Measurements from ENCODE around the gene C6orf163.

C6orf163 gene

DNA sequence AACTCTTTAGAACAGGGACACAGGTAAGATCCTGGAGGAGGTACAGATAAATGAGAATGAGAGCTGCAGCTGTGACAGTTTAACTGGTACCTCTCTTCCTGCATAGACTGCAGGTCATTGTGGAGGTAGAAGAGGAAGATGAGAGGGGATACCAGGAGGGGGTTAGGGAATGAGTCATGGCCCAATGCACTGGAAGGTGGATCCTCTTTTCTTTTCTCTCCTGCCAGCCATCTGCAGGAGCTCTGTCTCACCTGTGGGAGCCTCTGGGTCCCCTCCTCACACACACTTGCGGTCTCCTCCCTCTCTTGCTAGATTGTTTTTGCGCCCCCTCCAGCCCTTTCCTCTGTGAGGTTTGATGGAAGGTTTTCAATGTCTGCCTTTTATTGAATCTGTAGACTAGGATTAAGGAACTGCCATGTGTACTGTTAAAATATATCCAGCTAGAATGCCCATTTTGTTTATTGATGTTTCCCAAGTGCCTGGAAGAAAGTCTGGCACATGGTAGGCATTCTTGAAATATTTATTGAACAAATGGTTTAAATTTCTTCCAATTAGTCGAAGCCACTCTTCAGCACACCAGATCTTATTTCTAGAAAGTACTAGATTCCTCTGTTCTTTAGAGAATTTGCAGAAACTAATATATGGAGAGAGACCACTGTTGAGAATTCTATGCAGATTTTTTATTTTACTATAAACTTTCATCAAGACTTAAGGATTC lies 13.0 kb downstream of the C6orf163 start:
- no peak for DNase-seq

DNA sequence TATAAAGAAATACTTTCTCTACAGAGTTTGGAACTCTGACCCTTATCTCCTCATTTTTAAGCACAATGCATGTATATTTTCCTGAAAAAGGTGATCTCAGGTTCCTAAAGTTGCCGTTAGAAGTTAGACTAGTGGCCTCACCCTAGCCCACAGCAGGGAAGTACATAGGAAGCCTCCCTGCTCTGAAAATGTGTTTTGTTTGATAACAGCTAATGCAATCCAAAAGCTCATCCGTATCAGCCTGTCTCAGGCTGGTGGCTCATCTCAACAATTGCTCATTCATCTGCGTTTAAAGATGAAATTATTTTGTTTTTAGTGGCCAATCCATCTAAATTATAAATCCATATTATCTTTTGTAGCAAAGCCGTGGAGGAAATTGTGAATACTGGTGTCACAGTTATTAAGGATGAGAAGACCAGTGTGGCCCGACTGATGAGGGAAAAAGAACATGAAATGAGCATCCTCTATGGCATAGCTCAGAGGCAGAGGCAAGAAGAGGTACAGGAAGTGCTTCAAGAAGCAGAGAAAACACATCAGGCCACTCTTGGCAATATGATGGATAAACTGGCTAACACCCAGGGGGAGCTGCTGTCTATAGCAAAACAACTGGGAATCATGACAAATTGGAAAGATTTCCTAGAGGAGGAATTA lies 20.1 kb downstream of the C6orf163 start:
- DNase-seq = no peak

DNA sequence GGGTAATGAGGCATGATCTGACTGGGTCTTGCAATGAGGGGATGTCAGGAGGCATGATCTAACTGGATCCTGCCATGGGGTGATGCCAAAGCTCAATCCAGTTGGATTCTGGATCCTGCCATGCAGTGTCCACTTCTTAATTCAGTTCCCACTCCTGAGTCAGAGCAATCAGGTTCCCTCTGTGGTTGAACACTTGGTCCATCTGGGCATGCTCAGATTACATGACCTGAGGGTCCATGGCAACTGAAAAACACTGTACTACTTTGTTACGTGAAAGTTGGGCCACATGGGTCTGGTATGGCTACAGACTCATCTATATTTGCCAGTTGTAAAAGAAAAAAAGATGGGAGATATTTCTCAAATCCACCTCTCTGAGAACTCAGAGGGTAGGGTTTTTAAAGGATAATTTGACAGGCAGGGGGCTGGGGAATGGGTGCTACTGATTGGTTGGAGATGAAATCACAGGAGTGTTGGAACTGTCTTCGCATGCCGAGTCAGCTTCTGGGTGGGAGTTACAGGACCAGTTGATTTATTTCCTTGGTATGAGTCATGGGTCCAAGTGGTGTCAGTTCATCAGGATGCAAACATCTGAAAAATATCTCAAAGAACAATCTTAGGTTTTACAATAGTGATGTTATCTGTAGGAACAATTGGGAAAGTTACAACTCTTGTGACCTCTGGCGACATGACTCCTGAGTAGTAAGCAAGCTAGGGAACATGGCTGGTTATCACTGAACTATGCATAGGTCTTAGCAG lies 21.6 kb downstream of the C6orf163 start:
- DNase-seq = no peak

- DNase-seq = no peak
Measured at GRCh38 chr6:87366899-87367298, 22.3 kb downstream of the C6orf163 start.

DNA sequence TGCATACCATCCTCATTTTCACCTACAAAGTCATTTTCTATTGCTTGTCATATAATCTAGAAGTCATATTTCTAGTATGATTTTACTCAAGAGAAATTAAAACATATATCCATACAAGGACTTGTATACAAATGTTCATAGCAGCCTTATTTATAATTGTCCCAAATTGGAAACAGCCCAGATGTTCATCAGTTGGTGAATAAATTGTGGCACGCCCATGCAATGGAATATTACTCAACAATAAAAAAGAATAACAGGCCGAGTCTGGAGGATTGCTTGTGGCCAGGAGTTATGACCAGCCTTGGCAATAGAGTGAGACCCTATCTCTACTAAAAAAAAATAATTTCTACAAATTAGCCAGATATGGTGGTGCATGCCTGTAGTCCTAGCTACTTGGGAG lies 28.8 kb downstream of the C6orf163 start:
- no peak for DNase-seq

GRCh38 chr6:87375315-87375714 lies 30.7 kb downstream of the C6orf163 start:
- DNase-seq = no peak

GRCh38 chr6:87376643-87377042 lies 32.0 kb downstream of the C6orf163 start:
- no peak for DNase-seq

- DNase-seq = no peak
Measured at GRCh38 chr6:87378947-87379346, 34.3 kb downstream of the C6orf163 start.

DNA sequence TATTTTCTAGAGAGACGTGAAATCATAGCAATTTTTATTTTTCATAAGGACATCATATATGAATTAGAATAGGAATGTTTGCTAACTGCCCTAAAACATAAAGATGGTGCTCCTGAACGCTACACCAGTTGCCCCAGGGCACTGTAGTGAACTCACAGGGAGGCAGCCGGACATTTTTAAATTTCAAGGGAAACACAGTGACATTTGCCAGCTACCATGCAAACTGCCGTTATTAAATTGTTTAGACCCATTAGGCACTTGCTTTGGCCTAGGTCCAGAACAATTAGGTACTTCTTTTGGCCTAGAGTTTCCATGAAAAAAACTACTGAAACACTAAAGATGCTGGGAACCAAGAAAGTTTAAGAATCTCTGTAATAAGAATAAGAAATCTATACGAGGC lies 38.2 kb downstream of the C6orf163 start:
- DNase-seq = no peak

- no peak for DNase-seq
Measured at GRCh38 chr6:87384038-87384437, 39.4 kb downstream of the C6orf163 start.

GRCh38 chr6:87384449-87384848 lies 39.8 kb downstream of the C6orf163 start:
- DNase-seq = no peak

- DNase-seq = no peak
Measured at GRCh38 chr6:87391334-87391733, 46.7 kb downstream of the C6orf163 start.

DNA sequence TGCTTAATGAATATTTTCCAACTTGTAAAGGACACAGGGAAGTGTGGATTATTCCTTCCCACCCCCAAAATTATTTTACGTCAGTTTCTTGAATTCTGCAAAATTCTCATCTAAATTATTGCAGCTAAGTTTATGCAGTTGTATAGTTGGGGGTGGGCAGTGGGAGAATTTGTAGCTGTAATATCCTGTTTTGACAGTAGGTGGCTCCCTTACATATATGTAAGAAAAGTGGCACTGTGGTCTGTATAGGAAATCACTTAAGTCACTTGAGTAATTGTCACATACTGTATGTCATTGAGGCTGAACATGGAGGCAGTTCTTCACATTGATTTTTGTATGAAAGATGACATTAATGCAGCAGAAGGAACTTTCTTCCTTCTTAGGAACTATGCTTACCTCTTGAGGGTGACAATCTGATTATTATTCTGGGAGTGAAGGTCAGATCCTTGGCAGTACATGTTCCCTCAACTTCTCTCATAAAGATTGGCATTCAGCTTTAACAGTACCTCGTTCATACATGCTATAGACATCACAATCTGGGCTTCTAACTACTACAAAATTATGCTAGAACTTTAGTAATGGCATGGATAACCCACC lies 48.5 kb downstream of the C6orf163 start:
- peak; percentile 44 for DNase-seq

DNA sequence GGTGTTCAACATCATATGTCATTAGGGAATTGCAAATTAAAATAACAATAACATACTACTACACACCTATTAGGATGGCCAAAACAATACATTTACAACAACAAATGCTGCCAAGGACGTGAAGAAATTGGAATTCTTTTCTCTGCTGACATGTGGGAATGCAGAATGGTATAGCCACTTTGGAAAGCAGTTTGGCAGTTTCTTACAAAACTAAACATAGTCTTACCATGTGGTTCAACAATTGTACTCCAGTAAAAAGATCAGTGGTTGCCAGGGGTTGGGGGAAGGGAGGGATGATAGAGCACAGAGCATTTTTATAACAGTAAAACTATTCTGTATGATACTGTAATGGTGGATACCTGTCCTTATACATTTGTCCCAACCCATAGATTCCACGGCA lies 50.8 kb downstream of the C6orf163 start:
- no peak for DNase-seq

- no peak for DNase-seq
Measured at GRCh38 chr6:87396595-87397392, 52.2 kb downstream of the C6orf163 start.

DNA sequence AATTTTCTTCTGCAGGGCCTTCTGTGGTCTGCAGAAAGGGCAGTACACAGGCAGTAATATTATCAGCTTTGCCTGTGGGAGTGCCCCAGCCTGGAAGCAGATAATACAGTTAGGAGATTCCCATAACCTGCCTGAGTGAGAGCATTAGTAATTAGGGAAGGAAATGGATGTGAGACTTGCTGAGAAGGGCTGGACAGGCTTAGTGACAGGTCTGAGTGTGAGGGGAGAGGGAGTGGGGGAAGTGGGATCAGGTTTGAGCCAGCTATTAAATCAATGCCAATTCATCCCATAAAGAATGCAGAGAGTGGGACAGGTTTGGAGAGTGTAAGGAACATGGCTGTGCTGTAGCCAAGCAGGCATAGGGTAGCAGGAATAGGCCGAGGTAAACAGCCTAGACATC lies 53.0 kb downstream of the C6orf163 start:
- no peak for DNase-seq

DNA sequence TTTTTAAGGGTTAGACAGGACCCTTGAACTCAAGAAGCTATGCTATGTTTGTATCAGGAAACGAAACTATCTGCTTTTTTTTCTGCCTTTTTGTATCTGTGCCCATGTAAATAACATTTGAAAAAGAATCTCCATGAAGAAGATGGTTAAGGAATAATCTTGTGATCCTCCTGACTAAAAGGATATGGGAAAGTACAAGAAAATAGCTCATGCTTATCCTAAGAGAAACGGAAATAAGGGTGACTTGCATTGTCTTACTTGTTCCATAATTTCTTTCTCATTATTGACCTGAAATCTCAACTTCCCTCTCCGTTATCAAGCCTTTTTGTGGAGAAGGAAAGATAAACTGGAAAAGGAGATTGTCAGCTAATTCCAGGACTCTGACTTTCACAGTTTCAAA lies 57.2 kb downstream of the C6orf163 start:
- DNase-seq = no peak

DNA sequence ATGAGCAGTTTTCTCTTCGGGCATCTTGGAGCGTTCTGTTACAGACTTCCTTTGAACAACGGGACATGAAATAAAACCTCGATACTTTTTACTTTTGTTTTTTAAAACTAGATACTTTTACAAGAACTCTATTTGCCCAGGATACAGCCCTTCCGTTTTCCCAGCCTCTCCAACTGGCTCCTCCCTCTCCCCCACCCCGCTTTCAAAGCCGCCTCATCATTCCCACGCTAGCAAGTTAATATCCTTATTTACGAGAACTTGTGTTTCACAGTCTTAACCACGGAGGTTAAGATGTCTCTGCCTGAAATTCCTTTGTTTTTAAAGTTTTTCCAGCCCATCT lies 62.9 kb downstream of the C6orf163 start:
- no peak for DNase-seq

DNA sequence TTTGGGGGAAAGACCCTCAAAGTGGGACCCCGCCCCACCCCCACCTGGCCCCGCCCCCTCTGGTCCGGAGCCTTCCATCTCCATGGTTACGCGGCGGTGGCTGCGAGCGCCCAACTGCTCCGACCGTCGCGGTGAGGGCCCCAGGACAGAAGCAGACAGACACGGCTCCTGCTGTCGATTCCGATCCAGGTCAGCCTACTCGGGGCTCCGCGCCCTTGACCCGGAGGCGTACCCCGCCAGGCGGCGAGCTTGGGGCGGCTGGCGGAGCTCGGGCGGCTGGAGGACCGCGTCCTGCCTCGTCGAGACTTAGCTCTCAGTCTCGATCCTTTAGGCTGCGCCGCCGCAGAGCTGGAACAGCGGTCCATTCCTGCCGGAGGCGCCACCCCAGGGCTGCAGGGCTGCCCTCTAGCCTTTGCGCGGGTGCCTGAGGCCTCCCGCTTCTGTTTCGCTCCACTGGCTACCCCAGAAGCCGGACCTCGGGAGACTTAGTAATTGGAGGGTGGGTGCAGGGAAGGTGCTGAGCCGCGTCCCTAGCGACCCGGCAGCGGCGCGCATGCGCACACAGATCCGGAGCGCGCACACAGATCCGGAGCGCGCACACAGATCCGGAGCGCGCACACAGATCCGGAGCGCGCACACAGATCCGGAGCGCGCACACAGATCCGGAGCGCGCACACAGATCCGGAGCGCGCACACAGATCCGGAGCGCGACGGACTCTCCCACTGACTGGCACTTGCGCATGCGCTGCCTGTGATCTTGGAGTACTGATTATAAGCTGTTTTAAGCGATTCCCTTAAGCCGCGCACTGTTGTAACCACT lies 63.5 kb downstream of the C6orf163 start, which contains the start of gene CFAP206:
Gene CFAP206, plus strand, starts transcription at position 72 of the 820 bp plus-strand sequence. CDS start 1,868 bp downstream, outside the sequence.
- DNase-seq = peak; percentile 47

GRCh38 chr6:87408721-87409155 lies 64.1 kb downstream of the C6orf163 start:
- no peak for DNase-seq
